GM19455 (cell line): ENCODE data around the gene HRCT1.
"Not testable (repeated sequence)": the region's sequence is repeated elsewhere in the genome, so short reads cannot be mapped to it uniquely, and the experiment has no call there.

ENCODE experiments used
- ATAC-seq: cut with Tn5 transposase; IDR thresholded peaks from one replicate; pipeline ENCODE4 v1.9.1; 2021; ENCODE audit not compliant: unreplicated experiment

HRCT1 gene

DNA sequence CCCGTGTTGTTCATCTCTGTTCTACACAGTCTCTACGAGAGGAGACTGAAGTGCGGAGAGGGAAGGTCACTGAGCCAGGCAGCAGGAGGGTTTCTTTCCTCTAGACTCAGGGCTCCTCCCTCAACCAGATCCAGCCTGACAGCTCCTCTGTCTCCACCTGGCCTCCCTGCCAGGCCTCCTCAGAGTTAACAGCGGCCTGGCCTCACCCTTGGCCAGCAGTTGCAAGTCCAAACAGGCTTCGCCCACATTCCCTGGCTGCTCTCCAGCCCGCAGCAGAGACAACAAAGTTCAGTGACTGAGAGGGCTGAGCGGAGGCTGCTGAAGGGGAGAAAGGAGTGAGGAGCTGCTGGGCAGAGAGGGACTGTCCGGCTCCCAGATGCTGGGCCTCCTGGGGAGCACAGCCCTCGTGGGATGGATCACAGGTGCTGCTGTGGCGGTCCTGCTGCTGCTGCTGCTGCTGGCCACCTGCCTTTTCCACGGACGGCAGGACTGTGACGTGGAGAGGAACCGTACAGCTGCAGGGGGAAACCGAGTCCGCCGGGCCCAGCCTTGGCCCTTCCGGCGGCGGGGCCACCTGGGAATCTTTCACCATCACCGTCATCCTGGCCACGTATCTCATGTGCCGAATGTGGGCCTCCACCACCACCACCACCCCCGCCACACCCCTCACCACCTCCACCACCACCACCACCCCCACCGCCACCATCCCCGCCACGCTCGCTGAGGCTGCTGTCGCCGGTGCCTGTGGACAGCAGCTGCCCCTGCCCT is at the start of gene HRCT1:
Gene HRCT1, plus strand, starts transcription at position 291 of the 768 bp plus-strand sequence. Its CDS starts 86 bp downstream, at position 377.
- ATAC-seq, result no peak

DNA sequence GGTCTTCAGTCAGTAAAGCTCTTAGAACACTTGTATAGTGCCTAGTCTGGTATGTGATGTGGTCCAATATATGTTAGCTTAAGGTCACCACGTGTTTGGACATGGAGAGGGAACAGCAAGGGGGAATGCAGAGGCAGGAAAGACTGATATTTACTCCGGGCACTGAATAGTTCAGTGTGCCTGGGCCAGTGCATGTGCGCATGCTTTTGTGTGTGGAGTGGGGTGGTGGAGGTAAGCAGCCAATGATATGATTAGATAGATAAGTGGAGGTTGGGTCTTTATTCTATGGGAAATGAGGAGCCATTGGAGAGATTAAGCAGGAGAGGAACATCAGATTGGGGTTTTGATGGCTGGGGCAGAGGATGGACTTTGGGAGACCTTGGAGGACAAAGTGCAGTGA is 49.8 kb upstream of the HRCT1 start:
- no peak for ATAC-seq

DNA sequence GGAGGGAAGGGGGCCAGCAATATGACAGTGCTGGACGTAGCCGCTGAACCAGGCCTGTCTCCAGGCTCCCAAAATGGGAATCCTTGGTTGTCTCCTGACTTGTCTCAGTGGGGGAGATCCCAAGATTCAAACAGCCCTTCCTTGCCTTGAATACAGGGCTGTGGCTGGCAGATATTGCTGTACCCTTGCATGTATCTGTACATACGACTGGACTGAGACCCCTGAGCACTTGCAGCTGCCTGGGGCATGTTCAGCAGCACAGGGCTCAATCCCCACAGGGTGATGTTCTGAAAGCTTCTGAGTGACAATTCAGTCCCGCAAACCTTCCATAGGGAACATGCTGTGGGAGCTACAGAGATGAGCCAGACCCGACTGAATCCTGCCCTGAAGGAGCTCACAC is 49.1 kb upstream of the HRCT1 start:
- no peak for ATAC-seq

DNA sequence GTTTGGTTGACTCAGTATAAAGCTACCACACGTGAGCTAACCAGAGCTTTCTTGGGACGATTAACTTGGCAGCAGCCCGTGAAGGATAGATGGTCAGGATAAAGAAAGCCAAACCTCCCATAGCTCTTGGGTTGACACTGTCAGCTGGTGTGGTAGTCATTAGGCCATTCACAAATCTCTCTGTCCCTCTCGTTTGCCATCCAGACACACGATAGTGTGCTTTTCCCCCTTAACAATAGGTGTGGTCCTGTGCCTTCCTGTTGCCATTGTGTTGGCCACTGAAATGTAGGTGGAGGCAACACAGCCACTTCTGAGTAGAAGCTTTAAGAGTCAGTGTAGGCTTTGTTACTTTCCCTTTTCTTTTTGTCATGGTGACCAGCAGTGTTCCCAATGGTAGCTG is 47.5 kb upstream of the HRCT1 start:
- no peak for ATAC-seq

DNA sequence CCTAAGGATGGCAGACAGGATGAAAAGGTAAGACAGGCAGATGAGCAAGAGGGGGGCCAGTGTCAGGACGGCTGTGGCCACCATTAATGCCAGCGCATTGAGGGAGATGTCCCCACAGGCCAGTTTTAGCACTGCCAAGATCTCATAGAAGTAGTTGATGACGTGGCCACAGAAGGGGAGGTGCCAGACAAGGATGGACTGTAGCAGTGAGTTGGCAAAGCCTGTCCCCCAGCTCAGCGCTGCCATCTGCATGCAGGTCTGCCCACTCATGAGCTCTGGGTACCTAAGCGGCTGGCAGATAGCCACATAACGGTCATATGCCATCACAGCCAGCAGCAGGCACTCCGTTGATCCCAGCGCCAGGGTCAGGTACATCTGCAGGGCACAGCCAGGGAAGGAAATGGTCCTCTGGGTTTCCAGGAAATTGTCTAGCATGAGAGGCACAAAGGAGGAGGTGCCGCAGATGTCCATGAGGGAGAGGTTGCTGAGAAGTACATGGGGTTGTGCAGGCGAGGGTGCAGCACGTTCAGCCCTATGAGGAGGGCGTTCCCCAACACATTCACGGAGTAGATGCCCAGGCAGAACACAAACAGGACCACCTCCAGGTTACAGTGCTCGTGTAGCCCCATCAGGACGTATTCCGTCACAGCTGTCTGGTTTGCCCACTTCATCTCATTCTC is 46.6 kb upstream of the HRCT1 start:
- ATAC-seq, result no peak

DNA sequence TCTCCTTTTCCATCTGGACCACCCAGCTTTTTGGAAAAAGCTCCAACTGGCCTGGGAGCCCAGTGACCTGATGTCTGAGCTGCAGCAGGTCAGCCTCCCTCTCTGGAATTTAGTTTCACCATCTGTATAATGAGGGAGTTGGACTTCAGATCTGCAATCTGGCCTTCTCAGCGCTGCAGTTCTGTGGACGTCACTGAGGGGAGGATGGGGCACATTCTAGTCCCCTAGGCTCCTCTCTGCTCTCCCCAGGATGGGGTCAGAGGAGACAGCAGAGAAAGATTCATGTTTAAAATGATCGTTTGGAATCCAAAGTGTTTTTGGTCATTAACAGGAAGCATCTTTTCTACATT is 46.0 kb upstream of the HRCT1 start:
- no peak for ATAC-seq

DNA sequence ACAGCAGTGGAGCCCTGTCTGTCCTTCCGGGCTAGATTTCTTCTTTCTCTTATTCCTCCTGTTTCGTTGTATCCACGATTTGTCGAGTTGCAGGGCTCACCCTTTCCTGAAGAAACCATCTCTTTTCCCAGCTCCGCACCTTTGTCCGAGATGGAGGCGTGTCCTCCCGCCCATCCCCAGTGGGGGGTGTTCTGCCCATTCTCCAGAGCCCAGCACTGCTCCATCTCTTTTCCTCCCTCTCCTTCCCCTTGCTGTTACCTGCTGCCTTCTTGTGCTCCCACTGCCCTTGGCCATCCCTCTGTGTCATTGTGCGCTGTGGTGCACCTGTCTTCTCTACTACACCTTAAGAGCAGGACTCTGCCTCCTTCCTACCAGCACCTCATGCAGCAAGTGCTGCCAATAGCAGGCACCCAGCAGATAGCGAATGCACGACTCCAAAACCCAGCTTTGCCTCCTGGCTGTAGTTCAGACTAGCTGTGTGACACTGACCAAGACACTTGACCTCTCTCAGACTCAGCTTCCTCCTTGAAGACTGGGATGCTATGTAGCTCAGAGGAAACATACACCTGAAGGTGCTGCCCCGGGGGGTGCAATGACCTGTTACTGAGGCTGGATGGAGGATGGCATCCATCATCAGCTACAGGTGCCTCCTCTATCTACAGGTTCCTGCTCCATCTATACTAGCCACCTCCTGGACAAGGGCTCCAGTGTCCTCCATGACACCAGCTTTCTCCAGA is 44.7 kb upstream of the HRCT1 start:
- no peak for ATAC-seq

DNA sequence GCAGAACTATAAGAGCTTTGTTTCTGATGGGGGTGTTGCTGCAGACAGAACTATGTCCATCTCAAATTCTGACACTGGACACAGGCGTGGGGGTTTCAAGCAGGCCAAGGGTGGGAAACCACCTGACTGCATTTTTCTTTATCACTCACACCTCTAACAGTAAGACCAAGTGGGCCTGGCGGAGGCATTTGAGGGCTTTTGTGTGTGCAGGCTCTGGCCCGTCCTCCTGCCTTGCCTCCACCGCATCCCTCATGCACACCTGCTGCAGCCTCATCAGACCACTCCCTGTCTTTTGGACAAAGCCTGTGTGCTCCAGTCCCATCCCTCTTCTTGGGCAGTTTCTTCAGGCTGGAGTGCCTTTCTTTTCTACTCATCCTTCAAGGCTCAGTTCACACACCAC is 43.7 kb upstream of the HRCT1 start:
- ATAC-seq, result no peak

DNA sequence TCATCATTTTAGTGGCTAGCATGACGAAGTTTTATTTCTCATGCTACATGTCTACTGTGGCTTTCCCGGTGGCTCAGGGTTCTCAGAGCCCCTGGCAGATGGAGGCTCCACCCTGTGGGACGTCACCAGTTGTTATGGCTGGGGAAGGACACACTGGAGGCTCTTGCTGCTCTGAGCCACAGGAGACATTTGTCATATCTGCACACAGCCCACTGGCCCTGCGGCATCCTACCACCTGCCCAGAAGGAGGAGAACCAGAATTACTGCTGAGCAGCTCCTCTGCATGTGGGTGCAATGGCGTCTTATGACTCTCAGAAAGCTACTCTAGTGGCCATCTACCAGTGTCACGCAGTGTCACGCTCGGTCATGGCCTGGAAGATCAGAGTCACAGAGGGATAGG is 42.4 kb upstream of the HRCT1 start:
- no peak for ATAC-seq

DNA sequence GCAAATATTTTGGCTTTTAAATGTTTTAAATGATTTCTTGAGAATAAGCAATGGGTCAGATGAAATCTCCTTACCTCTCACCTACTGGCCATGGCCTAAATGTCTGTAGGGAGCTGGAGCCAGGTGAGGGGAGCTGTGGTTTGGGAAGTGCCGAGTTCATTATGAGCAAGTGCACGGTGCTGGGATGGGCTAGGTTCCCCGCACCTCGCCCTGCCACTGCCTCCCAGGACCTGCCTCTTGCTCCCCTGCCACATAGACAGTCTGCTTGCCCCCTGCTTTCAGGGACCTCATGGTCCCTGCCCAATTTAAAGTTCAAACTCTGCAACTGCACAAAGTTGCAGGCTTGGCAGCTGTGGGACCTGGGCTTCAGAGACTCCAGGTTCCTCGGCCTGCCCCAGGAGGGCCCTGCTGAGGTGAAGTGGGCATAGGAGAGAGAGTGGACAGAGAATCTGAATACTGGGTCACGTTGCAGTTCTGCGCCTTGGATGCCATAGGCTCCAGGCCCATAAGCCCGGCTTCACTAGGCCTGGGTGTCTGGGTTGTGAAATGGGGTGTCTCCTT is 41.2 kb upstream of the HRCT1 start:
- ATAC-seq, result no peak

DNA sequence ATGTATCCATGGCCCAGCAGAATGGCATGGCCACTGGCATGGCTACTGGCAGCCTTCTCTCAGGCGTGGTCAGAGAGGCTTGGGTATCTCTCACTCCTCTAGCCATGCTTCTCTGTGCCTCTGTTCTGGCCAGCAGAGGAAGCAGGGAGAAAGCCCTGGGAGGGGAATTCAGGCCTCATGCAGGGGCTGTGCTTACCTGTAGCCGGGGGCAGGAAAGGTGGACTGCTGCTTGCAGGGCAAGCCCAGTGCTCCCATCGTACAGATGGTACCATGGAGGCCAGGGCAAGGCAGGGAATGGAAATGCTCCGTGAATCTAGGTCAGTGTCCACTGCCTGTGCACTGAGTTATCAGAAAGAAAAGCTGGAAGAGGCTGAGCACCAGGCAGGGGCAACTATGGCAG is 38.5 kb upstream of the HRCT1 start:
- ATAC-seq, result no peak

DNA sequence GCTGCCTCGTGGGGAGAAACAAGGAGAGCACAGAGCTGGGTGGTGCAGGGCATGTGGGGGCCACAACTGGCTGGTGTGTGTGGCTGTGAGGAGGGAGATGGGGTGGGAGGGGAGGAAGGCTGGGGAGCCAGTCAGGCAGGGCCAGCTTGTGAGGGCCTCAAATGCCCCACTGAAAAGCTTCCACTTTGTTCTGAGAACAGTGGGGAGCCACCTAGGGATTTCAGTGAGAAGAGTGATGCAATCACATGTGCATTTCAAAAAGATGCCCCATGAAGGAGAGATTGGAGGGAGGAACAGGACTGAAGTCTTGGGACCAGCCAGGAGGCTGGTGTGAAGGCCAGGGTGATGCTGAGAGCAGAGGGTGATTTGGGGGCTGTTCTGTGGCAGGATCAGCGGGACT is 37.1 kb upstream of the HRCT1 start:
- no peak for ATAC-seq

DNA sequence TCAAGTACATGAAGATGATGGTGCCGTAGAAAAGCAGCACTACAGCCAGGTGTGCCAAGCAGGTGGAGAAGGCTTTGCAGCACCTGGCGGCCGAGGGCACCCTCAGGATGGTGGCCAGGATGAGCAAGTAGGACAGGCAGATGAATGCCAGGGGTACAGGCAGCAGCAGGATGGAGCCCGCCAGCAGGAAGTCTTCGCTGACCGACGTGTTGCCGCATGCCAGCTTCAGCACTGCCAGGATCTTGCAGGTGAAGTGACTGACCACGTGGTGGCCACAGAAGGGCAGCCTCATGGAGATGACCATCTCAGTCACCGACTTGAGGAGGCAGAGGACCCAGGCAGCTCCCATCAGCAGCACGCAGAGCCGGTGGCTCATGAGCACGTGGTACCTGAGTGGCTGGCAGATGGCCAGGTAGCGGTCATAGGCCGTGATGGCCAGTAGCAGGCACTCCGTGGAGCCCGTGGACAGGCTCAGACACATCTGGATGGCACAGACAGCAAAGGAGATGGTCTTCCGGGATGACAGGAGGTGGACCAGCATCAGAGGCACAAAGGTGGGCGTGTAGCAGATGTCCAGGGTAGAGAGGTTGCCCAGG is 36.3 kb upstream of the HRCT1 start:
- ATAC-seq, result no peak

DNA sequence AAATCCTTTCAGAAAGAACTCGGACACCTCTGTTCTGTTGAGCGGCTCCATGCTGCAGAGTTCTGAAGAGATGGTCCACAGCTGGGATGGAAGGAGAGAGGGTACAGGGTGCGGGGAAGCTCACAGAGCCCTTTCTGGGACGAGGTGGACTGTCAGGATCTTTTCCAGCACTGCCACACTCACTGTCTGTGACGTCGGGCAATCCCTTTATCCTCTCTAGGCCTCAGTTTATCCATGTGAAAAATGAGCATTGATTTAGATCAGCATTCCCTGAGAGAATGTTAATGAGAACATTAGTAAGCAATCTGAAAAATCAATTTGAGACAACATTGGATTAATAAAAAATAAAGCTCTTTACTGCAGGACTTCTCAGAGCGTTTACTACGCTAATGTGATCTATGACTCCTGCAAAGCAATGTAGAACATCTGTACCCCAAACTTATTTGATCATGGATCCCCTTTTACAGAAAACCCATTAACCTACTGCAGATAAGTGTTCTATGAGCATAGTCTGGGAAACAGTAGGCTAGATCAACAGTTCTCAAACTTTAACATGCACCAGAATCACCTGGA is 35.6 kb upstream of the HRCT1 start, which contains the start of gene OR13J1:
Gene OR13J1, minus strand, starts transcription at position 51 of the 573 bp plus-strand sequence. Its CDS starts 0 bp downstream, at position 51.
- no peak for ATAC-seq

DNA sequence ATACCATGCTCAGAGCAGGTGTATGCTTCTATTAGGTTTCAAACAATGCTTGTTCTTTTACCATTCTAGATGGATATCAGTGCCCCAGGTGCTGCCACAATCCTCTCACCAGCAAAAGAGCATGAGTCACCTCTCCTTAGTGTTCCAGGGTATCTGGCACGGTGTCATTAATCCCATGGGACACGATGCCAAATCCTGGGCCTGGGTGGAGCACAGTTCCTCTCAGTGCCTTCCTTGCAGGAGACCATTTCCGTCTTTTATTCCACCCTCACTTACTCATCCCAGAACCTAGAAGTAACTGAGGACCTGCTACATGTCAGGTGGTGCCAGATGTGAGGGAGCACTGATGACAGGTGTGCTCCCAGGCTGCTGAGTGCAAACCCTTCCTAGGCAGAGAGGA is 34.5 kb upstream of the HRCT1 start:
- no peak for ATAC-seq

DNA sequence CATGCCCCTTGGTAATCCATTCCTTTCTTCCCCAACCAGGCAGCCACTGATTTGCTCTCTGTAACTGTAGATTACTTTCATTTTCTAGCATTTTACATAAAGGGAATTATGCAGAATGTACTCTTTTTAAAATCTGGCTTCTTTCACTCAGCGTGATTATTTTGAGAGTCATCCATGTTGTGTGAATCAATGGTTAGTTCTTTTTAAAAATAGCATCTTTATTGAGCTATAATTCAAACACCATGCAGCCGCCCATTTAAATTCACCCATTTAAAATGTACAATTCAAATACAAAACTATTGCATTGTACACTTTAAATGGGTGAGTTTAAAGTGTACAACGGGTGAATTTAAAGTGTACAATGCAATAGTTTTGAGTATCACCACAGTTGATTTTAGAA is 33.5 kb upstream of the HRCT1 start:
- ATAC-seq, result no peak

DNA sequence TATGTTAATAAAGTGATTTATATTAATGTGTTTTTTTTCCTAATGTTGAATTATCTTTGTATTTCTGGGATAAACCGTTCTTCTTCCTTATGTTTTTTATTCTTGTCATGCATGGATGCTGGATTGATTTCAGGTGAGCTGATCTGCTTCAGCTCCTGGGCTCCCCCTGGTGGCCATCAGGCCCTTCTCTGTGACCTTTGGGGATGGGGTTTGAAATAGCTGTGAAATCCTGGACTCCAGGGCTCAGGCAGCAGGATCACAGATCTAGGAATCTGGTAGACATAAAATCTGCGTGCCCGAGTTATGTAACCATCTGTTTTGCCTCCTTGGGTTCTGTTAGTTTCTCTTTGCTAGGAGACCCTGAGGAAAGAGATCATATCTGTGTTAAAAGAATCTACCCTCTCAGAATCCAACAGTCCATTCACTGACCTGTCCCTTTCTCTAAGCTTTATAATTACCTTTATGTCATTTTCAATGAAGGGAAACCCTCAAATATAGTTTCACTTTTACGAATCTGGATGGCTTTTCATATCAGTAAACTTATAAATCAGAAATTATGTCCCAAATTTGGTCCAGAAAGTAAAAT is 23.6 kb upstream of the HRCT1 start:
- no peak for ATAC-seq

DNA sequence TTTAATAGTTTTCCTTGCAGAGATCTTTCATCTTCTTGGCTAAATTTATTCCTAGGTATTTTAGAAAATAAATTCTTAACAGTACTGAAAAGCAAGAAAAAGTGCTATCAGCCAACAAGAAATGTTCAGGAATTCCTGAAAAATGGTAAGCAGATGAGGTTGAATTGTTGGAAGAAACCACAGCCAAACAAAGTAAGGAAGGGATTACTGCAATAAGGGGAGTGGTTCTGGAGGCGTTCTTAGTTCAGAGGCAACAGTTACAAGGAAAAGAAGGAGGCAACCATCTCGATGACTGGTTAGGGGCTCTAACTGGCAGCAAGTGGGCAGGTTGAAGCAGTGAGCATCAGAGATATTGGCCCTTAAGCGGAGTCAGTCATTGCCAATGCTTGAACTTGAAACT is 23.0 kb upstream of the HRCT1 start:
- ATAC-seq, result no peak

DNA sequence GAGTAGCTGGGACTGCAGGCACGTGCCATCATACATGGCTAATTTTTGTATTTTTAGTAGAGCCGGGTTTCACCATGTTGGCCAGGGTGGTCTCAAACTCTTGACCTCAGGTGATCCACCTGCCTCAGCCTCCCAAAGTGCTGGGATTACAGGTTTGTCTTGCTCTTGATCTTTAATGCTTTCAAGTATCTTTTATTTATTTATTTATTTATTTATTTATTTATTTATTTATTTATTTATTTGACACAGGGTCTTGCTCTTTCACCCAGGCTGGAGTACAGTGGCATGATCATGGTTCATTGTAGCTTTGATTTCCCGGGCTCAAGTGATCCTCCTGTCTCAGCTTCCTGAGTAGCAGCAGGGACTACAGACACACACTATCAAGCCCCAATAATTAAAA is 21.1 kb upstream of the HRCT1 start:
- not testable (repeated sequence) for ATAC-seq

DNA sequence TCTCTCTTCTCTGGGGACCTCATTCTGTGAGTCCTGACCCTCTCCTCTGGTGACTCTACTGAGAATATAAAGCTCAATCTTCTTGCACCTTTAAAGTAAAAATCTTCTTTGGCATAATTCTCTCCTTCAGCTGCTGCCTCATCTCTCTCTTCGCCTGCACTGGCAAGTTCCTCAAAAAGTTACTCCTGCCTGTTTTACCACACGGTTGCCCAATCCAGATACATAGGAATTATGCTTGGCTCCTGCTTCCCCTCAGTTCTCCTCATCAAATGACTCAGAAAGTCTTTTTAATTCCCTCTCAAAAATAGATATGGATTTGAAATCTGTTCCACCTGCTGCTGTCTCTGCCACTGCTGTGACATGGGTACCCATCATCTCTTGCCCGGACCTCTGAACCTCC is 14.4 kb upstream of the HRCT1 start:
- ATAC-seq, result no peak

DNA sequence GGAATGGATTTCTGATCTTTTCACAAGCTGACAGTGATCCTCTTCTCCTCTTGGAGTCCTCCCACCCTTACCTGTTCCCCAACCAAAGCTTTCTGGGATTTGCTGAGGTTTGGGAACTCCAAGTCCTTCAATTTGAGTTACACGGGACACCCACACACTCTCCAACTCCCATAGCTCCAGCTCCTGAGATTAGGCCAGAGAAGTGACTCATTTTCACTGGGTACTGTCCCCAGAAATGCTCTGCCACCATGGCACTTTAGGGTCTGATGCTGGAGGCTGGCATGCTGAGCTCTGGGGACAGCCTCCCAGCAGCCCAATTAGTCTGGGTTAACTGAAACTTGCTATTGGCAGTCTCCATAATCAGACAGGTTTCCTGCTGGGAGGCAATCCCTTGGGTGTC is 14.0 kb upstream of the HRCT1 start:
- ATAC-seq, result no peak
